MM.1S (cell line): Measurements from ENCODE around the gene PTPRD.

ENCODE experiments used
- DNase-seq: peaks from one replicate; pipeline ENCODE4 v3.0.0-alpha.2; 2015
- H2AFZ ChIP-seq: fragments of 300-600 bp; sonication (generic); 2 replicates; pipeline ENCODE4 v1.6.0; 2016; ENCODE audit warnings: antibody characterized with exemption, low read length
- H3F3A ChIP-seq: fragments of 300-600 bp; sonication (generic); 2 replicates; pipeline ENCODE4 v1.6.1; 2016; ENCODE audit warnings: mild to moderate bottlenecking, antibody characterized with exemption, low read length, moderate library complexity, mixed read lengths; ENCODE audit not compliant: insufficient read depth
- H3K27ac ChIP-seq: fragments of 300-600 bp; sonication (generic); 2 replicates; pipeline ENCODE4 v1.5.1; 2016; ENCODE audit warnings: mild to moderate bottlenecking, low read length
- H3K27me3 ChIP-seq: fragments of 300-600 bp; sonication (generic); replicated peaks from 2 replicates; pipeline ENCODE4 v1.6.0; 2016; ENCODE audit warnings: low read length; ENCODE audit not compliant: insufficient read depth
- H3K36me3 ChIP-seq: fragments of 300-600 bp; sonication (generic); replicated peaks from 2 replicates; pipeline ENCODE4 v1.6.1; 2016; ENCODE audit warnings: mild to moderate bottlenecking, low read length, mixed read lengths; ENCODE audit not compliant: insufficient read depth
- H3K4me1 ChIP-seq: fragments of 300-600 bp; sonication (generic); 2 replicates; pipeline ENCODE4 v1.6.1; 2016; ENCODE audit warnings: low read length, mixed read lengths
- H3K4me2 ChIP-seq: fragments of 300-600 bp; sonication (generic); 2 replicates; pipeline ENCODE4 v1.6.0; 2016; ENCODE audit warnings: low read depth, low read length
- H3K4me3 ChIP-seq: fragments of 300-600 bp; sonication (generic); 2 replicates; pipeline ENCODE4 v1.5.1; 2016; ENCODE audit warnings: low read length, mixed read lengths
- H3K79me2 ChIP-seq: fragments of 300-600 bp; sonication (generic); 2 replicates; pipeline ENCODE4 v1.6.1; 2016; ENCODE audit warnings: mixed run types, low read length, mixed read lengths
- H3K9ac ChIP-seq: fragments of 300-600 bp; sonication (generic); 2 replicates; pipeline ENCODE4 v1.6.1; 2016; ENCODE audit warnings: low read length, mixed read lengths
- H3K9me2 ChIP-seq: fragments of 300-600 bp; sonication (generic); replicated peaks from 2 replicates; pipeline ENCODE4 v1.6.1; 2016; ENCODE audit warnings: mild to moderate bottlenecking, low read length, mixed read lengths; ENCODE audit not compliant: insufficient read depth
- H3K9me3 ChIP-seq: fragments of 300-600 bp; sonication (generic); replicated peaks from 2 replicates; pipeline ENCODE4 v1.6.1; 2016; ENCODE audit warnings: mild to moderate bottlenecking, low read length, mixed read lengths; ENCODE audit not compliant: insufficient read depth
- H4K20me1 ChIP-seq: fragments of 300-600 bp; sonication (generic); 2 replicates; pipeline ENCODE4 v1.6.1; 2016; ENCODE audit warnings: mild to moderate bottlenecking, low read length, moderate library complexity, mixed read lengths; ENCODE audit not compliant: insufficient read depth
- CTCF ChIP-seq: fragments of 300-600 bp; sonication (generic); IDR thresholded peaks from 2 replicates; pipeline ENCODE4 v1.5.1; 2016; ENCODE audit warnings: antibody characterized with exemption, low read length, mixed read lengths
- EZH2 ChIP-seq: fragments of 300-600 bp; sonication (generic); optimal IDR thresholded peaks from 2 replicates; pipeline ENCODE3; 2017; ENCODE audit warnings: low read depth, mild to moderate bottlenecking, antibody characterized with exemption, low read length, mixed read lengths
- EZH2phosphoT487 ChIP-seq: fragments of 300-600 bp; sonication (generic); IDR thresholded peaks from 2 replicates; pipeline ENCODE4 v1.6.1; 2018; ENCODE audit warnings: antibody characterized with exemption, low read length

PTPRD gene

GRCh38 chr9:10144355-10144754, 468.4 kb downstream of the PTPRD start:
- H3K27me3 ChIP-seq: no peaks in the 10 kb centered on the region
- H3K27ac ChIP-seq: no peak overlapping the region
- H3K4me2 ChIP-seq: no peak overlapping the region
- no peak overlapping the region for H3K4me3 ChIP-seq
- no peaks in the 10 kb centered on the region for H3K9me3 ChIP-seq
- H4K20me1 ChIP-seq: no peaks in the 10 kb centered on the region
- no peaks in the 10 kb centered on the region for H3K36me3 ChIP-seq
- H3K9me2 ChIP-seq: no peaks in the 10 kb centered on the region
- no peaks in the 10 kb centered on the region for H3K79me2 ChIP-seq
- H3K4me1 ChIP-seq: no peaks in the 10 kb centered on the region
- no peak overlapping the region for H2AFZ ChIP-seq
- no peaks in the 10 kb centered on the region for H3F3A ChIP-seq
- no peak overlapping the region for H3K9ac ChIP-seq
- no peak for DNase-seq
- TF ChIP-seq EZH2 (no peak), EZH2phosphoT487 (no peak), CTCF (no peak)

- no peak overlapping the region for H3K9ac ChIP-seq
- no peaks in the 10 kb centered on the region for H3K9me3 ChIP-seq
- H4K20me1 ChIP-seq: no peaks in the 10 kb centered on the region
- no peak overlapping the region for H2AFZ ChIP-seq
- no peaks in the 10 kb centered on the region for H3K36me3 ChIP-seq
- no peaks in the 10 kb centered on the region for H3K4me1 ChIP-seq
- no peaks in the 10 kb centered on the region for H3K27me3 ChIP-seq
- no peak for DNase-seq
- H3F3A ChIP-seq: no peaks in the 10 kb centered on the region
- H3K79me2 ChIP-seq: no peaks in the 10 kb centered on the region
- H3K9me2 ChIP-seq: no peaks in the 10 kb centered on the region
- H3K4me2 ChIP-seq: no peak overlapping the region
- TF ChIP-seq CTCF (no peak), EZH2phosphoT487 (no peak)
- H3K27ac ChIP-seq: no peak overlapping the region
- no peak overlapping the region for H3K4me3 ChIP-seq
Measured at GRCh38 chr9:10135553-10135952, 477.2 kb downstream of the PTPRD start.

- Histone ChIP-seq H4K20me1 (no peaks in the 10 kb centered on the region), H3K4me1 (no peaks in the 10 kb centered on the region), H3K27me3 (no peaks in the 10 kb centered on the region), H3K9me3 (no peaks in the 10 kb centered on the region), H2AFZ (no peak overlapping the region), H3K4me2 (no peak overlapping the region), H3K9me2 (no peaks in the 10 kb centered on the region), H3K4me3 (no peak overlapping the region), H3K27ac (no peak overlapping the region), H3K79me2 (no peaks in the 10 kb centered on the region), H3K9ac (no peak overlapping the region), H3K36me3 (no peaks in the 10 kb centered on the region), H3F3A (no peaks in the 10 kb centered on the region)
- TF ChIP-seq CTCF: no peak
- no peak for DNase-seq
Measured at GRCh38 chr9:10134266-10134665, 478.5 kb downstream of the PTPRD start.
